B cell (primary cell): ENCODE measurements around the gene NRAS. TPM values are rescaled to one million over a fixed set of nuclear protein-coding genes. Genes with fewer than 3 reads are reported as not detected.

ENCODE experiments used
- ATAC-seq: fragments of 200-7000 bp; cut with Tn5 transposase; one replicate; pipeline ENCODE4 v1.10.0; 2021; ENCODE audit warnings: low read depth, mild to moderate bottlenecking, moderate number of reproducible peaks, moderate library complexity
- CTCF ChIA-PET: fragments of 350-600 bp; sonication (Branson Sonifier 250); formaldehyde crosslinking; loops from one replicate; lab custom pipeline; 2021; ENCODE audit warnings: antibody characterized with exemption, inconsistent platforms; lab: Charles Lee
- POLR2A ChIA-PET: fragments of 350-600 bp; sonication (Branson Sonifier 250); formaldehyde crosslinking; loops from one replicate; lab custom pipeline; 2021; ENCODE audit warnings: antibody characterized with exemption; lab: Charles Lee
- DNase-seq: peaks from one replicate; pipeline ENCODE4 v3.0.0; 2013
- H2AFZ ChIP-seq: 2 replicates; pipeline ENCODE4 v1.6.1; 2012; ENCODE audit warnings: mild to moderate bottlenecking, low read depth, low read length; ENCODE audit not compliant: insufficient read depth, poor library complexity, severe bottlenecking
- H3K27ac ChIP-seq, 2 donors: 1 replicate in 1 of 2; 2 replicates in 1 of 2; pipeline ENCODE4 v1.5.1; 2012 to 2013; ENCODE audit warnings: low read length in 2 of 2, mild to moderate bottlenecking in 2 of 2, moderate library complexity in 1 of 2
- H3K27me3 ChIP-seq, 4 experiments: fragments of 200-600 bp in 1 of 4; sonication (generic) in 1 of 4; replicated peaks in 1 of 4; 1 replicate in 2 of 4; 2 replicates in 2 of 4; pipeline versions ENCODE4 v1.6.1 to v1.7.0; 2013 to 2016; ENCODE audit warnings: low read length in 3 of 4, mild to moderate bottlenecking in 2 of 4, mixed read lengths in 1 of 4, moderate library complexity in 1 of 4; ENCODE audit not compliant: insufficient read depth in 4 of 4, control insufficient read depth in 3 of 4; ENCODE audit errors: control extremely low read depth in 1 of 4
- H3K36me3 ChIP-seq, 2 experiments: replicated peaks in 1 of 2; 1 replicate in 1 of 2; 2 replicates in 1 of 2; pipeline versions ENCODE4 v1.6.1 to v1.7.1; 2013; ENCODE audit warnings: low read length in 1 of 2; ENCODE audit not compliant: insufficient read depth in 2 of 2, control insufficient read depth in 1 of 2; ENCODE audit errors: control extremely low read depth in 1 of 2, extremely low read depth in 1 of 2
- H3K4me1 ChIP-seq, 2 donors: fragments of 200-600 bp in 1 of 2; sonication (generic) in 1 of 2; 1 replicate in 1 of 2; 2 replicates in 1 of 2; pipeline versions ENCODE4 v1.5.1 to v1.6.1; 2013 to 2017; ENCODE audit warnings: low read length in 2 of 2; ENCODE audit not compliant: control insufficient read depth in 2 of 2, insufficient read depth in 2 of 2
- H3K4me2 ChIP-seq: replicated peaks from 2 replicates; pipeline ENCODE3; 2012; ENCODE audit warnings: mild to moderate bottlenecking, low read depth, low read length; ENCODE audit not compliant: poor library complexity, severe bottlenecking
- H3K4me3 ChIP-seq, 5 experiments: fragments of 200-600 bp in 1 of 5; sonication (generic) in 1 of 5; 1 replicate in 3 of 5; 2 replicates in 2 of 5; pipeline versions ENCODE4 v1.5.1 to v1.7.0; 2011 to 2016; ENCODE audit warnings: low read length in 4 of 5, mild to moderate bottlenecking in 4 of 5, low read depth in 2 of 5, control low read depth in 1 of 5, moderate library complexity in 1 of 5; ENCODE audit not compliant: insufficient read depth in 1 of 5; ENCODE audit errors: control extremely low read depth in 1 of 5, extremely low read depth in 1 of 5
- H3K79me2 ChIP-seq: fragments of 200-600 bp; sonication (generic); one replicate; pipeline ENCODE4 v1.6.0; 2016; ENCODE audit warnings: low read length; ENCODE audit not compliant: control insufficient read depth, insufficient read depth
- H3K9ac ChIP-seq: fragments of 200-600 bp; sonication (generic); 2 replicates; pipeline ENCODE4 v1.6.1; 2017; ENCODE audit warnings: mild to moderate bottlenecking, low read length, moderate library complexity
- H3K9me3 ChIP-seq, 3 donors: one replicate each; pipeline versions ENCODE4 v1.6.1 to v1.7.1; 2013; ENCODE audit warnings: low read length in 2 of 3; ENCODE audit not compliant: control insufficient read depth in 2 of 3, insufficient read depth in 1 of 3; ENCODE audit errors: control extremely low read depth in 1 of 3
- H4K20me1 ChIP-seq: 2 replicates; pipeline ENCODE4 v1.6.0; 2012; ENCODE audit warnings: mild to moderate bottlenecking, low read length; ENCODE audit not compliant: insufficient read depth, control insufficient read depth, poor library complexity, severe bottlenecking
- H3K27ac Mint-ChIP-seq: one replicate; pipeline ENCODE4 v1.8.0; 2021; ENCODE audit warnings: mixed read lengths
- H3K27me3 Mint-ChIP-seq: one replicate; pipeline ENCODE4 v1.8.0; 2021; ENCODE audit warnings: mixed read lengths
- H3K4me1 Mint-ChIP-seq: one replicate; pipeline ENCODE4 v1.8.0; 2021; ENCODE audit warnings: mixed read lengths
- H3K4me3 Mint-ChIP-seq: one replicate; pipeline ENCODE4 v1.8.0; 2021; ENCODE audit warnings: mixed read lengths
- H3K9me3 Mint-ChIP-seq: one replicate; pipeline ENCODE4 v1.8.0; 2022; ENCODE audit warnings: mixed read lengths; ENCODE audit not compliant: insufficient read depth
- CTCF ChIP-seq: fragments of 200-600 bp; IDR thresholded peaks from one replicate; pipeline ENCODE4 v1.8.0; 2022; ENCODE audit warnings: antibody characterized with exemption, mild to moderate bottlenecking
- EZH2 ChIP-seq: IDR thresholded peaks from 2 replicates; pipeline ENCODE4 v1.6.1; 2012; ENCODE audit warnings: borderline replicate concordance, low read depth, mild to moderate bottlenecking, moderate library complexity, low read length; ENCODE audit not compliant: insufficient read depth, poor library complexity, severe bottlenecking
- WGBS: methylation state at CpG from one replicate; pipeline ENCODE4 v1.1.5; 2013; ENCODE audit warnings: missing lambda C conversion rate; ENCODE audit not compliant: insufficient coverage; 5-methylcytosine and 5-hydroxymethylcytosine counted together
- intact Hi-C: fragments of 100-400 bp; cut with micrococcal nuclease; formaldehyde crosslinking; loops from one replicate; pipeline ENCODE4 v1.10.0; 2022
- polyA plus RNA-seq: library from polyadenylated mRNA; depleted of rRNA; stranded (reverse); fragments of >200 nt; gene quantifications from 2 replicates; pipeline ENCODE4 v1.2.3, GENCODE V29; 2012
- total RNA-seq, 2 donors: library from RNA; stranded (reverse); fragments of 120-200 nt in 1 of 2; gene quantifications; 1 replicate in 1 of 2; 2 replicates in 1 of 2; pipeline versions ENCODE4 v1.2.3 to v1.2.4, GENCODE V29; 2013 to 2022

NRAS gene
- total and polyA plus RNA-seq, 2 donors (not counting 1 experiment from before 2014, with no cell fraction given) = 9.8 to 35.0 TPM

DNA sequence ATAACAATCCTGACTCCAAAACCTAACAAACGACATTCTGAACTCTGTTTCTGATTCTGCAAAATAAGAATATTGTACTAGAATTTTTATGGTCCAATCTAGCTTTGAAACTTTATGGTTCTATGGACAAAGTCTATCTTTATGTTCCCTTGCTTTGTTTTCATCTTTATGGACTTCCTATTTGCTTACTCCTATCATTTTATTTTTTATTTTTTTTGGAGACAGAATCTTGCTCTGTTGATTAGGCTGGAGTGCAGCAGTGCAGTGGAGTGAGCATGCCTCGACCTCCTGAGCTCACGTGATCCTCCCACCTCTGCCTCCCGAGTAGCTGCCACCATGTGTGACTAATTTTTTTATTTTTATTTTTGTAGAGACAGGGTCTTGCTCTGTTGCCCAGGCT is 3.6 kb downstream of the NRAS start:
- no peaks in the 10 kb centered on the region for H3K27me3 ChIP-seq
- H4K20me1 ChIP-seq = peaks cover 7% of the 10 kb centered on the region
- intact Hi-C loops = loop anchor here (10.0 kb wide), 2 partner anchors 1758 to 1998 kb away; partner anchors contain the start of genes PPM1J and SLC16A1
- peaks cover 15 to 16% of the 10 kb centered on the region in 2 donors for H3K4me1 ChIP-seq
- no peaks in the 10 kb centered on the region for H3K9me3 Mint-ChIP-seq
- no peak for ATAC-seq
- no peaks in the 10 kb centered on the region for H3K9me3 ChIP-seq
- H3K27me3 Mint-ChIP-seq = no peaks in the 10 kb centered on the region
- no peak overlapping the region for H3K4me3 ChIP-seq
- H3K4me1 Mint-ChIP-seq = peaks cover 29% of the 10 kb centered on the region
- no peak overlapping the region for H3K27ac Mint-ChIP-seq
- H3K36me3 ChIP-seq = peaks cover 0 to 59% of the 10 kb centered on the region in 2 experiments
- CTCF ChIA-PET = interaction anchor here (0.6 kb wide), 1 partner anchor 86 kb away, joined by 3 read pairs; no protein-coding TSS in a partner anchor
- H3K4me2 ChIP-seq = no peak overlapping the region
- peaks cover 37% of the 10 kb centered on the region for H3K79me2 ChIP-seq
- no peak overlapping the region for H2AFZ ChIP-seq
- DNase-seq = no peak
- no peak overlapping the region for H3K27ac ChIP-seq
- TF ChIP-seq CTCF = no peak
- TF ChIP-seq EZH2 = no peak
- POLR2A ChIA-PET = no interaction called here
- H3K4me3 Mint-ChIP-seq = no peak overlapping the region
- no peak overlapping the region for H3K9ac ChIP-seq
- no CpG with 5 or more reads among the region's 4 CpGs for WGBS

GRCh38 chr1:114710360-114710759 is 6.2 kb downstream of the NRAS start:
- CTCF ChIA-PET = interaction anchor here (0.6 kb wide), 1 partner anchor 38 kb away, joined by 3 read pairs; no protein-coding TSS in a partner anchor
- Mint-ChIP-seq H3K9me3 (no peaks in the 10 kb centered on the region), H3K4me3 (no peak overlapping the region), H3K4me1 (peaks cover 12% of the 10 kb centered on the region), H3K27me3 (no peaks in the 10 kb centered on the region), H3K27ac (no peak overlapping the region)
- intact Hi-C loops = loop anchor here (10.0 kb wide), 2 partner anchors 1756 to 1996 kb away; partner anchors contain the start of genes PPM1J and SLC16A1
- H3K27ac ChIP-seq = no peak overlapping the region
- WGBS = no CpG with 5 or more reads among the region's 3 CpGs
- DNase-seq = no peak
- peaks cover under 1 to 3% of the 10 kb centered on the region in 2 donors for H3K4me1 ChIP-seq
- H3K9me3 ChIP-seq = no peaks in the 10 kb centered on the region
- H3K36me3 ChIP-seq = peaks cover 0 to 68% of the 10 kb centered on the region in 2 experiments
- ATAC-seq = no peak
- no peak overlapping the region for H2AFZ ChIP-seq
- POLR2A ChIA-PET = no interaction called here
- TF ChIP-seq CTCF = no peak
- TF ChIP-seq EZH2 = no peak
- peaks cover 7% of the 10 kb centered on the region for H4K20me1 ChIP-seq
- peaks cover 19% of the 10 kb centered on the region for H3K79me2 ChIP-seq
- H3K9ac ChIP-seq = no peak overlapping the region
- no peak overlapping the region for H3K4me2 ChIP-seq
- H3K27me3 ChIP-seq = no peaks in the 10 kb centered on the region
- no peak overlapping the region for H3K4me3 ChIP-seq
